HG03025 (cell line): ENCODE data around the gene EVI2A.
"Not testable (repeated sequence)": the region's sequence is repeated elsewhere in the genome, so short reads cannot be mapped to it uniquely, and the experiment has no call there.

Experiments
- ATAC-seq: cut with Tn5 transposase; IDR thresholded peaks from one replicate; pipeline ENCODE4 v1.9.1; 2021; ENCODE audit warnings: mild to moderate bottlenecking, moderate library complexity; ENCODE audit not compliant: unreplicated experiment, low FRiP score

Gene EVI2A

GRCh38 chr17:31321481-31321880 is at the start of gene EVI2A:
EVI2A (minus strand) TSS chr17:31321622; CDS start chr17:31319013, 2,609 bp downstream.
- ATAC-seq: no peak

DNA sequence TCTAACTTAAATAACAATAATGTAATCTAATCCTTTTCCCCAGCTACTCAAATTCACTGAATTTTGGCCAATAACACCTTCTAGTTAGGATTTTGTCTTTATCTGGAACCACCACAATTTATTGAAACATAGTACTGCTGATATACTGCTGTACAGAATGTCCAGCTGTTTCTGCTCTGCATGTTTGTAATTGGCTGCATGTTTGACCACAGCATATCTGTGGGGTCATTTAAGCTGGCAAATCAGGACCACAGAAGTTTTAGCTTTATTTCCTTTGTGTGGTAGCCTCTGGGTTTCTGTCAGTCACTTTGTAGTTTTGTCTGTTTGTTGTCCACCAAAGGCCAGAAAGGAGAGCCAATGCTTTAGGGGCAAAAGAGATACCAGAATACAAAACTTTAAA is 47.8 kb upstream of the EVI2A start:
- ATAC-seq: no peak

GRCh38 chr17:31366088-31366487 is 44.7 kb upstream of the EVI2A start:
- ATAC-seq: no peak

DNA sequence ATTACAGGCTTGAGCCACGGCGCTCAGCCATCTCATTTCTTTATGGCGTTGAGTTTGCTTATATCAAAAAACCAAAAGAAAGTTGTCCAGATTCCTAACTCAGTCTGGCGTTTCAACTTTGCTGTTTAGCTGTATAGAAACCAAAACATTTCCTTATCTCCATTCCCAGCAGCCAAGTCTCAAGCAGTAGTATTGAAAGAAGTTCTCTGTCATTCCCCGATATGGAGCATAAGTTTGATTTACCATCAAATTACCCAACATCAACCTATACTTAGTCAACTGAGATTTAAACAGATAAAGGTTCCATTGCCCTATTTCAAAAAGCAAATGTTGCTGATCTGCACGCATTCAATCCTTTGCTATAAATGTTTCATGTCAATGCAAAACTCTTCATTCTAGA is 42.6 kb upstream of the EVI2A start:
- ATAC-seq: no peak

GRCh38 chr17:31357839-31358394 is 36.5 kb upstream of the EVI2A start:
- ATAC-seq: no peak

DNA sequence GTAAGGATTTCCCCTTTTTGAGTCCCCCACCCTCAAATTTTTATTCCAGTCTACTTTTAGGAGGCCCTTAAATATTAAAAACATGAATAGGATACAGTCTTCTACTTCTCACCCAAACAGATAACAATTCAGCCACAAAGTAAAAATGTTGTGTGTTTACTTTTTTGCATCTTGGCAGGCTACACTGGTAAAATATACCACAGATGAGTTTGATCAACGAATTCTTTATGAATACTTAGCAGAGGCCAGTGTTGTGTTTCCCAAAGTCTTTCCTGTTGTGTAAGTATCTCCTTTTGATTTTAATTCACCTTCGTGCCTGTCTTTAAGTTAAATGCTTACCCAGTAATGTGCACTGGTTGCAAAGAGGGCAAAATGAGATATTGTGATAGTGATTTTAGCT is 35.7 kb upstream of the EVI2A start:
- ATAC-seq: no peak

DNA sequence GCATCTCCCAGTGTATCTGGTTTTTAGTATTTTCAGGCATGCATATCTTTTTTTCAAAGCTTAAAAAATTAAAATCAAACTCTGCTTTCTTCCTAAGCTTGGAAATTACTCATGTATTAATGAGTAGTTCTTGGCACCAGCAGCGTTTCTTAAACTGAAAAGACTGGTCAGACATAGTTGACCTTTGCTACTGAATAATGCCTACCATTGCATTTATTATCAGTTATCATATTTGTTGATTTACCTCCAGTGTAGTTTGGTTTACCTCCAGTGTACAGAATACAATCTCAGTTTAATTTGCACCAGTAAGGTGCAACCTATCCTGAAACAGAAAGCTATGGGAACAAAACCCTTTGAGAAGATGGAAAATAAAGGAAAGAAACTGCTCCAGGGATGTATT is 34.5 kb upstream of the EVI2A start:
- no peak for ATAC-seq

- ATAC-seq: no peak
Measured at GRCh38 chr17:31349454-31349853, 28.0 kb upstream of the EVI2A start.

DNA sequence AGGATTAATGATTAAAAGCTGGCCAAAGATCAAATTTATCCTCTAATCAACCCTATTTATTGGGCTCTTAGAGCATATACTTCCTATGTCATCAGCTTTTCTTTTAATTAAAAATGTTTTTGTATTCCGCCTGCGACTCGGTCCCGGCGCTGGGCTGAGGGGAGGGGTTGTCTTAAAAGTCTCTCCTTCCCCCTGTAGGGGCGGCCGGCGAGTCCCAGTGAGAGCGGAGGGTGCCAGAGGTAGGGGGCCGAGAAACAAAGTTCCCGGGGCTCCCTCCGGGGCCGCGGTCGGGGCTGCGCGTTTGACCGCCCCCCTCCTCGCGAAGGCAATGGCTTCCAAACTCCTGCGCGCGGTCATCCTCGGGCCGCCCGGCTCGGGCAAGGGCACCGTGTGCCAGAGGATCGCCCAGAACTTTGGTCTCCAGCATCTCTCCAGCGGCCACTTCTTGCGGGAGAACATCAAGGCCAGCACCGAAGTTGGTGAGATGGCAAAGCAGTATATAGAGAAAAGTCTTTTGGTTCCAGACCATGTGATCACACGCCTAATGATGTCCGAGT is 23.8 kb upstream of the EVI2A start:
- not testable (repeated sequence) for ATAC-seq

- ATAC-seq: no peak
Measured at GRCh38 chr17:31339906-31340661, 18.7 kb upstream of the EVI2A start.

- ATAC-seq: no peak
Measured at GRCh38 chr17:31329221-31329620, 7.8 kb upstream of the EVI2A start.

- no peak for ATAC-seq
Measured at GRCh38 chr17:31328160-31328535, 6.7 kb upstream of the EVI2A start.

DNA sequence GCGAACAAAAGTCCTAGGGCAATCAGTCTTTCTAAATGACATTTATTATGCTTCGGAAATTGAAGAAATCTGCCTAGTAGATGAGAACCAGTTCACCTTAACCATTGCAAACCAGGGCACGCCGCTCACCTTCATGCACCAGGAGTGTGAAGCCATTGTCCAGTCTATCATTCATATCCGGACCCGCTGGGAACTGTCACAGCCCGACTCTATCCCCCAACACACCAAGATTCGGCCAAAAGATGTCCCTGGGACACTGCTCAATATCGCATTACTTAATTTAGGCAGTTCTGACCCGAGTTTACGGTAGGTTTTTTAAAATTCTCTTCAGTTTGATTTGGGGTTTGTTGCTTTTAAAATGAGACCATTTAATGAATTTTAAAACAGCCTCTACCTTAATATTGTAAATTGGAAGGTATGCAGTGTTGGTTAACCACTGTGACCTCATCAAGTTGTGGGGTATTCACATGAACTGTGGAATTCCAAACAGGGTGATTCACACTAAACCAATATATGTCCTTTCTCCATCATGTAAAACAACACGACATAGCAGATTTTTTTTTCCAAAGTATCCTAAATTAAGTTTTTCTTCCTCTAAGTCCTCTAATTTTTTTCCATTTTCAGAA is 6.2 kb upstream of the EVI2A start:
- ATAC-seq: no peak

DNA sequence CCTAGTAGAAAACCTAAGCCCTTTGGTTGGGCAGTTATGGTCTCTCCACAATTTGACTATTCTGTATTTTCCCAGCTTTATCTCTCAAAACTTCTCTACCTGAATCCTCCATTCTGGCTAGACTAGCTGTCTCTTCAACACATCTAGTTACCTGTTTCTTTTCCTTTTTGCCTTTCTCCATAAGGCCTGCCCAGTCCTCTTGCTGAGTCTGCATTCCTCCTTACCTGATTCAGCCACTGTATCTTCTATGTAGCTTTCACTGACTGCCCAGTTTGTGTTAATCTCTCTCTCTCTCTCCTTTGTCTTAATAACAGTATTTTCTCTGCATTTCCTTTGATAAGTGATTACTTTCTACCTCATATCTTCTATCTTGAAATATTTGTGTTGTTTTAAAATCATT is 2.1 kb upstream of the EVI2A start:
- ATAC-seq: no peak

DNA sequence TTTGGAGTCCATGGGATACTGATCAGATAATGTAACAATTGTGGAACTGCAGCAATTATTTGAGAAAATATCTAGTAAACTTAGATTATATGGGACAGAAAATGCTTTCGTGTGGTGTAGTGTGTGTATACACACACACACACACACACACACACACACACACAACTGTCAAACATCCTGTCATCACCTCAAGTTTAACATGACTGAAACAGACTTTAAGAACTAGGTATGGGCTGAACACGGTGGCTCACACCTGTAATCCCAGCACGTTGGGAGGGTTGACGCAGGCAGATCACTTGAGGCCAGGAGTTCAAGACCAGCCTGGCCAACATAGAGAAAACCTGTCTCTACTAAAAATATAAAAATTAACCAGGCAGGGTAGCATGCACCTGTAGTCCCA is 544 bp upstream of the EVI2A start:
- ATAC-seq: no peak

DNA sequence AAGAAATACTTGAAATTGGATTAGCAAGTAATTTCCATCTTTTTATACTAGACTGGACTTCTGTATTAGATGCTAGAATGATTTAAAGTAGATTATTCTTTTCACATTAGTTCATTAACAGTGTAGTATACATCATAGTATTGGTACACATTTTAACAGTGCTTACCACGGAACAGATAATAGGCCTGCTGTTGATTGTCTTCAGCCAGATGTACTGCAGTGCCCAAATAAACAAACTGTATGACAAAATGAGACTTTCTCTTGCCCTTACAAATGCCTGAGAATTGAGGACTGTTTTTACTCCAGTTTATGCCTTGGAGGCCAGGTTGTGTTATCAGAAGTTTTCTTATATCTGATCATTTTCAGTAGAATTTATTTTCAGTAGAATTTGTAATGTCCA is 631 bp downstream of the EVI2A start:
- ATAC-seq: no peak

DNA sequence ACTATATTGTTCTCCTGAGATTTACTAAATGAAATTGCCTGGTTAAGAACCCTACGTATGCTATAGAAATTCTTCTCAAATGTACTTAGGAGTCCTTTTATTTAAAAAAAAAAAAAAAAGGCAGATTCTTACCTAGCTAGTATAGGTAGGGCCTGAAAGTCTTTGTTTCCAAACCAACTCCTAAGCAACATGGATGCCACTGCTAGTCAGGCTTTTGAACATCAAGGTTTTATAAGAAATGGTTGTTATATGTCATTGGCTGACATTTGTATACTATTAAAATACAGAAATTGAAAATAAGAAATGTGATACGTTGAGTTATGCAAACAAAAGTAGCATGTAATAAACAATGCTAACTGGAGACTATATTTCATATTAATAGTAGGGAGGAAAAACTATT is 1.2 kb downstream of the EVI2A start:
- ATAC-seq: no peak

DNA sequence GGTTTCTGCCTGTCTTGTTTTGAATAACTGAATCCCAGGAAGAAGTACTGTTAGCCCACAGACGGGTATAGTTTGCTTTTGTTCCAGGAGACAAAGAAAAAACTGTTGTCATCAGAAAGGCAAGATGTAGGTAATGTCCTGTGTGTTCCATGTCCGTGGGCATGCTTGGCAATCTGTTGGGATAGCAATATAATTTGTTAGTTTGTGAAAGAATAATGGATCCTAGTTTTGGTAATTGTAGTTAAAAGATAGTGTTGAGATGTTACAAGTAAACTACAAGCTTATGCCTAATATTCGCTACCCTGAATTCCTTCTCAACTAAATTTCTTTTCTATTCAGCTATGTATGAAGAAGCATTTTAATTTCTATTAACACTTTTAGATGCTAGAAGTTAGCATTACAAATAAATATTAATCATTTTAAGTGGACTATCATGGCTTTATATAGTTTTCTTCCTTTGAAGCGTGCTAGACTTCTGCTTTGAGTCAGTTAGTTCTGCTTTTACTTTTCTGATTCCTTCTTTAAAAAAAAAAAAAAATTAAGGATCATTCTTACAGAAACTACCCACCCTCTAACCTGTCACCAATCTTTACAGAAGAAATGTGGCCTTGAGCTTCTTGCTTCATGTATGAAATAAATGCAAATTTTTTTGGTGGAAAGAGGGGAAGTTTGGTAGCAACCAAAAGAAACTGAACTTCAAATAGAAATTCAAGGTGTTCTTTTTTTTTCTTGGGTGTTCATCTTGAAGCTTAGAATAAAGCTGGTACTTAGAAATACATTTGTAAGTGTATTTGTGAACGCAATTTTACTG is 2.4 kb downstream of the EVI2A start:
- no peak for ATAC-seq

GRCh38 chr17:31318298-31318801 is 3.1 kb downstream of the EVI2A start:
- no peak for ATAC-seq

- ATAC-seq: no peak
Measured at GRCh38 chr17:31314782-31315100, 6.7 kb downstream of the EVI2A start.
